ENCODE results near the gene LAMA2. TPM values are rescaled to one million over a fixed set of nuclear protein-coding genes. Genes with fewer than 3 reads are reported as not detected.
"Not testable (repeated sequence)": the region's sequence is repeated elsewhere in the genome, so short reads cannot be mapped to it uniquely, and the experiment has no call there.

The LAMA2 gene
- total RNA-seq, 2 experiments from 2014 or later, result 0.02 TPM; not detected in 1

DNA sequence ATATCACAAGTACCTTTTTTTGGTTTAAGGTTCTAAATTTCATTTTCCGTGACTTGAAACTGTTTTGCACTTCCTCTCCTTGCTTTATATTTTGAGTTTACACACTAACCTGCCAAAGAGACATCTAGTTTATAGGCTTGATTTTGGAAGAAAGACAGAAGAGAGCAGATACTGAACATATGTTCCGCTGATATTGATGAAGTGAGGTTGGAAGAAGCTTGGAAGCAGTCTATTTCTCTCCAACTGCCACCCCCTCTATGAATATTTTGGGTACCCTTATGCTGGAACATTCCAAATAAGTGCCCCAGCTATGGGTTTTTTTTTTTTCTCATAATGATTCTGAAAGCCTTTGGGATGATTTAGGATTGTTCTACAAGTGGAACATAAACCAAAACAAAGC, 150.6 kb downstream of the LAMA2 start:
- no peak overlapping the region for H3K27ac Mint-ChIP-seq
- DNase-seq (no peak), ATAC-seq (no peak)
- H3K4me3 Mint-ChIP-seq, result no peak overlapping the region
- CTCF ChIA-PET, result no interaction called here
- no peaks in the 10 kb centered on the region for H3K36me3 Mint-ChIP-seq
- no peaks in the 10 kb centered on the region for H3K9me3 Mint-ChIP-seq (ENCODE audit: low read depth)
- no peaks in the 10 kb centered on the region for H3K27me3 Mint-ChIP-seq
- H3K4me1 Mint-ChIP-seq, result no peaks in the 10 kb centered on the region

DNA sequence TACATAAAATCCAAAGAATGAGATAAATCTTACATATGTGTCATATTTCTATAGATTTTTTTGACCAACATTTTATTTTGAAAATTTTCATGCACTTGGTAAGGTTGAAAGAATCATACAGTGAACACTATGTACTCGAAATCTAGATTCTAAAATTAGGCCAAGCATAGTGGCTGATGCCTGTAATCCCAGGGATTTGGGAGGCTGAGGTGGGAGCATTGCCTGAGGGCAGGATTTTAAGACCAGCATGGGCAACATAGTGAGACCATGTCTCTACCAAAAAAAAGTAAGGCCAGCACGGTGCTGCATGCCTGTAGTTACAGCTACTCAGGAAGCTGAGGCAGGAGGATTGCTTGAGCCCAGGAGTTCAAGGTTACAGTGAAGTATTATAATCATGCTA, 158.6 kb downstream of the LAMA2 start:
- ATAC-seq (no peak), DNase-seq (no peak)
- Mint-ChIP-seq H3K4me3 (no peak overlapping the region), H3K9me3 (ENCODE audit: low read depth) (no peaks in the 10 kb centered on the region), H3K36me3 (no peaks in the 10 kb centered on the region), H3K27ac (no peak overlapping the region), H3K27me3 (no peaks in the 10 kb centered on the region), H3K4me1 (no peaks in the 10 kb centered on the region)
- CTCF ChIA-PET, result no interaction called here

DNA sequence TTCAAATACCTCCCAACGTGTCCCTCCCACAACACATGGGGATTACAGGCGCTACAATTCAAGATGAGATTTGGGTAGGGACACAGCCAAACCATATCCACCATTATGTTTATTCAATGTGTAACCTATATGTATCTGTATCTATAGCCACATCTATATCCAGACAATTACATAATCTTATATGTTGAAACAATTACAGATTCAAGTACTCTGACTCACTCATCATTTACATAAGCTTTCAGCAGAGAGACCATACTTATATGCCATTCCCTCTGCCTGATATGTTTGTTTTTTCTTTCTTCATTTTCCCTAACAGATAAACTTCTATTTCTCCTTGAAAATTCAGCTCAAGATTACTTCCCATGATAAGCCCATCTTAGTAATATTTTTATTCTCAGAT, 163.6 kb downstream of the LAMA2 start:
- H3K4me1 Mint-ChIP-seq, result no peaks in the 10 kb centered on the region
- CTCF ChIA-PET, result no interaction called here

DNA sequence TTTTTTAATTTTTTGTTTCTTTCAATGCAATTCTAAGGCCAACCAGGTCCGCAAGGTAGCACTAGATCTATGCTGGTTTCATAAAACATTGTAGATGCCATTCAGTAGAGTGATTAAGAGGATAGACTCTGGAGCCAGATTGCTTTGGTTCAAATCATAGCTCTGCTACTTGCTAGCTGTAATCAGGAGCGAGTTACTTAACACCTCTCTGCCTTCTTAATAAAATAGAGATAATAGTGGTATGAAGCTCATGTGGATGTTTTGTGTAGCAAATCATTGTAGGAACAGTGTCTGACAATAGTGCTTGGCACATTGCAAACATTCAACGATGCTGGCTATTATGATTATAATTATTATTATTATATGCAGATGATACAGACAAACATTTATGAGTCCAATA, 164.9 kb downstream of the LAMA2 start:
- CTCF ChIA-PET, result no interaction called here
- Mint-ChIP-seq H3K36me3 (no peaks in the 10 kb centered on the region), H3K4me3 (no peak overlapping the region)

More for the DNA sequence above, 163.6 kb downstream of the LAMA2 start:
- Mint-ChIP-seq H3K36me3 (no peaks in the 10 kb centered on the region), H3K4me3 (no peak overlapping the region), H3K9me3 (ENCODE audit: low read depth) (no peaks in the 10 kb centered on the region), H3K27me3 (no peaks in the 10 kb centered on the region), H3K27ac (no peak overlapping the region)
- ATAC-seq (no peak), DNase-seq (no peak)

DNA sequence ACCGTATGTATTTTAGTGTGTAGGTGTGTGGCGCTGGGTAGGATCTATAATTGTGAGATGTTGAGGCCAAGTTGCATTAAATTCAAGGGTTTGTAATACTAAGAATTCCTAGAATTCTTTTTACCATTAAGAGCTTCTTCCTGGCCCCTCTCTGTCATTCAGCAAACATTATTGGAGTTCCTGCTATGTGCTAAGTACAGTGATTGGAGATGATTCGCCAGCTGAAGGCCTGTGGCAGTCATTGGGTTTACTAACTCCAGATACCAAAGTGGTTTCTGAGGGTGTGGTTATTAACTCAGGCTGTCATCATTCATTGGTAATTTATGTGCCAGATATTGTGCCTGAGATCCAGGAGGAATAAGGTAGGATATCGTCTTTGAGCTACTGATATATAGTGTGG, 167.1 kb downstream of the LAMA2 start:
- Mint-ChIP-seq H3K27me3 (no peaks in the 10 kb centered on the region), H3K4me3 (no peak overlapping the region), H3K27ac (no peak overlapping the region), H3K4me1 (no peaks in the 10 kb centered on the region), H3K36me3 (no peaks in the 10 kb centered on the region), H3K9me3 (ENCODE audit: low read depth) (no peaks in the 10 kb centered on the region)
- ATAC-seq (no peak), DNase-seq (no peak)
- CTCF ChIA-PET, result no interaction called here

More for the DNA sequence above, 164.9 kb downstream of the LAMA2 start:
- ATAC-seq (no peak), DNase-seq (no peak)
- no peaks in the 10 kb centered on the region for H3K27me3 Mint-ChIP-seq
- no peak overlapping the region for H3K27ac Mint-ChIP-seq
- H3K9me3 Mint-ChIP-seq (ENCODE audit: low read depth), result no peaks in the 10 kb centered on the region
- H3K4me1 Mint-ChIP-seq, result no peaks in the 10 kb centered on the region

DNA sequence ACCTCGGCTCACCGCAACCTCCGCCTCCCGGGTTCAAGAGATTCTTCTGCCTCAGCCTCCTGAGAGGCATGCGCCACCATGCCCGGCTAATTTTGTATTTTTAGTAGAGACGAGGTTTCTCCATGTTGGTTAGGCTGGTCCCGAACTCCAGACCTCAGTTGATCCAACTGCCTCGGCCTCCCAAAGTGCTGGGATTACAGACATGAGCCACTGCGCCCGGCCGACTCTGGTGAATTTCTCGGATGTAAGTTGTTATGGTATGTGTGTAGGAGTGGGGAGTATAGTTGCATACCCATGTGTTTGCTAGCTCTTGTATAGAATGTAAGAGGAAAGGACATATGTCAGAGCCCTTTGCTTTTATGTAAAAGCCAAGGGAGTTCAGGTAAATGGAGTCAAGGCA, 170.2 kb downstream of the LAMA2 start:
- CTCF ChIA-PET; ATAC-seq; H3K4me1 Mint-ChIP-seq; DNase-seq; H3K9me3 Mint-ChIP-seq (ENCODE audit: low read depth); H3K4me3 Mint-ChIP-seq; H3K27me3 Mint-ChIP-seq; H3K36me3 Mint-ChIP-seq; H3K27ac Mint-ChIP-seq: not testable (repeated sequence)

DNA sequence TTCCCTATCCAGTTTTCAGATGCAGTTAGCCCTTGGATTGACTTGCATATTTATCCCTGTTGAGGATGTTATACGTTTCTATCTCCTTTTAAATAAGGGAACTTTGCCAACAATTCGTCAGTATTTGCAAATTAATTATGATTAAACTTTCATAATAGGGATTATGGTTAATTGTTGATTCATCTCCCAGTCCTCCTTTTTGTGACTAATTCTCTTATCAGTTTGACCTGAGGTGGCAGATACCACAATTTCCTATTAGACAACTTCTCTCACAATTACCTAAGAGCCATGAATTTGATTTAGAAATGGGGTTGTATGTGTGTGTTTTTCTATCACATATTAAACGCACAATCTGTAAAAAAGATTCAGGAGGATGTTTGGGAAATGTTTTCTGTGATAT, 172.9 kb downstream of the LAMA2 start:
- H3K9me3 Mint-ChIP-seq (ENCODE audit: low read depth), result no peaks in the 10 kb centered on the region
- no peak overlapping the region for H3K4me3 Mint-ChIP-seq
- H3K4me1 Mint-ChIP-seq, result no peaks in the 10 kb centered on the region
- CTCF ChIA-PET, result no interaction called here
- no peaks in the 10 kb centered on the region for H3K36me3 Mint-ChIP-seq
- ATAC-seq (no peak), DNase-seq (no peak)
- no peaks in the 10 kb centered on the region for H3K27me3 Mint-ChIP-seq
- H3K27ac Mint-ChIP-seq, result no peak overlapping the region

DNA sequence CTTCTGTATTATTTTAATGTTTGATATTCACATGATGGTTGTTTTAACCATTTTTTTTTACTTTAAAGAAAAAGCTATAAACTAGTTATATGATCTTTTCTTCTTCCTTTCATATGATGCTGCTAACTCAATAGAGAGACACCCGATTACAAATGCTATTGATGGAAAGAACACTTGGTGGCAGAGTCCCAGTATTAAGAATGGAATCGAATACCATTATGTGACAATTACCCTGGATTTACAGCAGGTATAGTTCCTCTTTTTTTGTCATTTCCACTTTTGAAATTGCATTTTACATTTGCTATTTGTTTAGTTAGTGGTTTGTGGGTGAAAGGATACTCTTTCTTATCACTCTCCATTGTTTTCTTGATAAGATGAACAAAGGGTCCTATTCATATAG, 176.7 kb downstream of the LAMA2 start:
- CTCF ChIA-PET, result no interaction called here
- Mint-ChIP-seq H3K36me3 (no peaks in the 10 kb centered on the region), H3K27ac (no peak overlapping the region), H3K4me1 (no peaks in the 10 kb centered on the region), H3K9me3 (ENCODE audit: low read depth) (no peaks in the 10 kb centered on the region), H3K27me3 (no peaks in the 10 kb centered on the region), H3K4me3 (no peak overlapping the region)
- DNase-seq (no peak), ATAC-seq (no peak)

DNA sequence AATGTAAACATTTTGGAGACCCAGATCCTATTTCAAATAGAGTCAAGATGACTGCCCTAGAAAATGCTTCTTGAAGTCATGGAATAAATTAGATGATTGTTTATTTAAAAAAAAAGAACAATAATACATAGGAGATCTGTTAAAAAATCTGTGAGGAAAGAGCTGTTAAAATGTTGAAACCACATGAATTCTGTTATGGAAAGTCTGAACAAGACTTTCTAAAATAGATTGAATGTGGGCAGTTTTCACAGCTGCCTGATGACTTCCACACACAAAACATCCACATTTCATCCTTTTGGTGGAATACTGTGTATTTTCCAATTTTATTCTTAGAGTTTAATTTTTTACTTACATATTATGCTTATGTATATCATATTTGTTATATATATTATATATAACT, 186.1 kb downstream of the LAMA2 start:
- H3K9me3 Mint-ChIP-seq (ENCODE audit: low read depth), result peaks cover 2% of the 10 kb centered on the region
- H3K36me3 Mint-ChIP-seq, result no peaks in the 10 kb centered on the region
- no peak for ATAC-seq
- no peaks in the 10 kb centered on the region for H3K27me3 Mint-ChIP-seq
- no peaks in the 10 kb centered on the region for H3K4me1 Mint-ChIP-seq
- DNase-seq, result no peak
- CTCF ChIA-PET, result no interaction called here
- no peak overlapping the region for H3K27ac Mint-ChIP-seq
- no peak overlapping the region for H3K4me3 Mint-ChIP-seq

DNA sequence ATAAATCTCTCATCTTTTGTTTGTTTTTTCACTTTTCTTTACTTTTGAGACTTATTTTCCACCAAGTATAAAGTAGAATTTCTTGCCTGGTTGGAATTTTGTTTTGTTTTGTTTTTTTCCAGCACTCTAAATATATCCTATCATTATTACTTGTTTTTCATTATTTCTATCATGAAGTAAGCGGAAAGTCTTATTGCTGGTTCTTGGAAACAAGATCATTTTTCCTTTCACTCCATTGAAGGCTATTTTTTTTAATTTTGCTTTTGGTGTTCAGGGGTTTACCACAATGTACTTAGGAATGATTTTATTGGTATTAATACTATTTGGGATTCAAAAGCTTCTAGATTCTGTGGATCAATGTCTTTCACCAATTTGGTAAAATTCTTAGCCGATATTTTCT, 190.1 kb downstream of the LAMA2 start:
- Mint-ChIP-seq H3K36me3 (no peaks in the 10 kb centered on the region), H3K27me3 (no peaks in the 10 kb centered on the region), H3K4me3 (no peak overlapping the region), H3K9me3 (ENCODE audit: low read depth) (no peaks in the 10 kb centered on the region), H3K27ac (no peak overlapping the region), H3K4me1 (no peaks in the 10 kb centered on the region)
- CTCF ChIA-PET, result no interaction called here
- DNase-seq, result no peak
- ATAC-seq, result no peak

DNA sequence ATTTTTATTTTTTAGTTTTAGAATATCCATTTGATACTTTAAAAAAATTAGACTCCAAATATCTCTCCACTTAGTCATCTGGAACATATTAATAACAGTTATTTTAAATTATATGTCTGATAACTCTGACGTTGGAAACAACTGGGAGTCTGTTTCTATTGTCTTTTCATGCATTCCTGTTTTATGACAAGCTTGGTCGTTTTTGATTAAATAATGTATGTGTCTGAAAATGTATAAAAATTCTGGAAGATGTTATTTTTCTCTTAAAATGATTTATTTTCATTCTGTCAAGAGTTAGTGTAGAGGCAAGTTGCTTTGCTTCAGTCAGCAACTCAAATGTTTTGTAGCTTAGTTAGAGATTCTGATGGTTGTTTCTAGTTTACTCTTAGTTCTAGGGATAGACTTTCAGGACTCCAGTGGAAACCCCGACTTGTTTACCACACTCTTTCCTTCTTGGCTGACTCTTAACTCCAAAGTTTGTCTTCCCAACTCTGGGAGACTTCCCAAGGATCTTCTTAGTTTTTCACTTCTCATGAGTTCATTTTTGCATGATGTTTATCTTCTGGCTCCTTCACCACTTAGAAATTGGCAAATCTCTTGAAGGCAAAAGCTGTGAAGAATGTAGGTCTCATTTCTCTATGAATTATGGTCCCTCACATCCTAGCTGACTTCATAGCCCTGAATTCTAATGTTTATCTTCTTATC, 190.9 kb downstream of the LAMA2 start:
- DNase-seq, result no peak
- no peaks in the 10 kb centered on the region for H3K4me1 Mint-ChIP-seq
- H3K9me3 Mint-ChIP-seq (ENCODE audit: low read depth), result no peaks in the 10 kb centered on the region
- H3K4me3 Mint-ChIP-seq, result no peak overlapping the region
- no peak for ATAC-seq
- no peaks in the 10 kb centered on the region for H3K36me3 Mint-ChIP-seq
- no peak overlapping the region for H3K27ac Mint-ChIP-seq
- CTCF ChIA-PET, result no interaction called here
- no peaks in the 10 kb centered on the region for H3K27me3 Mint-ChIP-seq

DNA sequence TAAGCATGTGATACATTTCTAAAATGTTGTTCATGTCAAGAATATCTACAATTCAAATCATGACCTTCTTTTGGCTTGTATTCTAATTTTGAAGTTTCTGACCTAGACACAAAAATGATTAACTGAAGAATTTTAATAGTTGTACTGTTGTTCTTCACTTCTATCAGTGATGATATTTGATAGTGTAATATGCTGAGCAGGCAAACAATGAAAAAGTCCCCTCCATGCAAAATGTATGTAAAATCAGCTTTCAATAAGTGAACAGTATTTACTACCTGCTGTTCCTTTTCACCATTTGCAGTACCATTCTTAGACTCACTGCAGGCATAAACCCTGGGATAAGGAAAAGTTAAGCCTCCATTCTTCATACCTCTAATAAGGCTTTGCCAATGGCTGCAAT, 201.5 kb downstream of the LAMA2 start:
- peaks cover 6% of the 10 kb centered on the region for H3K27me3 Mint-ChIP-seq
- CTCF ChIA-PET, result no interaction called here
- H3K4me3 Mint-ChIP-seq, result no peak overlapping the region
- DNase-seq (no peak), ATAC-seq (no peak)
- no peak overlapping the region for H3K27ac Mint-ChIP-seq
- H3K9me3 Mint-ChIP-seq (ENCODE audit: low read depth), result no peaks in the 10 kb centered on the region
- H3K36me3 Mint-ChIP-seq, result no peaks in the 10 kb centered on the region
- no peaks in the 10 kb centered on the region for H3K4me1 Mint-ChIP-seq

DNA sequence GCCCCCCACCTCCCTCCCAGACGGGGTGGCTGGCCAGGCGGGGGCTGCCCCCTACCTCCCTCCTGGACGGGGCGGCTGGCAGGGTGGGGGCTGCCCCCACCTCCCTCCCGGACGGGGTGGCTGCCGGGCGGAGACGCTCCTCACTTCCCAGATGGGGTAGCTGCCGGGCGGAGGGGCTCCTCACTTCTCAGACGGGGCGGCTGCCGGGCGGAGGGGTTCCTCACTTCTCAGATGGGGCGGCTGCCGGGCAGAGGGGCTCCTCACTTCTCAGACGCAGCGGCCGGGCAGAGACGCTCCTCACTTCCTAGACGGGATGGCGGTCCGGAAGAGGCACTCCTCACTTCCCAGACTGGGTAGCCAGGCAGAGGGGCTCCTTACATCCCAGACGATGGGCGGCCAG, 205.5 kb downstream of the LAMA2 start:
- H3K4me1 Mint-ChIP-seq; H3K36me3 Mint-ChIP-seq; H3K9me3 Mint-ChIP-seq (ENCODE audit: low read depth); H3K27ac Mint-ChIP-seq; H3K4me3 Mint-ChIP-seq; CTCF ChIA-PET; DNase-seq; ATAC-seq; H3K27me3 Mint-ChIP-seq: not testable (repeated sequence)

DNA sequence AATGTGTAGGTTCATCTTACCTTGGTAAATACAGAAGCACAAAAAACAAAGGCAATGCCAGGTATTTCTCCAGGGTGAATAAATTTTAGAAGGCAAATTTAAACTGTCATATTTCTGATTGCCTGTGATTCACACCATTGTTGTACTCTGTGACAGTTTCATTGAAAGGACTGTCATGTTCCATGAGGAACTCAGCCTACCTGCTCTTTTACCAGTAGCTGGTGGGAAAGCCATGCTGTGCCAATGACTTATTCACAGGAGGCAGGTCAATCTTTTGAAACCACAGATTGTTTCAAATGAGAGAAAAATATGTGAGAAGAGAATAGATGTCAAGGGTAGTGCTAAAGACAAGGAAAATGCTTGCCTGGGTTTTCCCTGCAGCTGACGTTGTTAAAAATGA, 206.4 kb downstream of the LAMA2 start:
- Mint-ChIP-seq H3K27ac (no peak overlapping the region), H3K9me3 (ENCODE audit: low read depth) (no peaks in the 10 kb centered on the region), H3K27me3 (peaks cover 5% of the 10 kb centered on the region), H3K4me3 (no peak overlapping the region), H3K4me1 (no peaks in the 10 kb centered on the region), H3K36me3 (no peaks in the 10 kb centered on the region)
- ATAC-seq (no peak), DNase-seq (no peak)
- CTCF ChIA-PET, result no interaction called here

DNA sequence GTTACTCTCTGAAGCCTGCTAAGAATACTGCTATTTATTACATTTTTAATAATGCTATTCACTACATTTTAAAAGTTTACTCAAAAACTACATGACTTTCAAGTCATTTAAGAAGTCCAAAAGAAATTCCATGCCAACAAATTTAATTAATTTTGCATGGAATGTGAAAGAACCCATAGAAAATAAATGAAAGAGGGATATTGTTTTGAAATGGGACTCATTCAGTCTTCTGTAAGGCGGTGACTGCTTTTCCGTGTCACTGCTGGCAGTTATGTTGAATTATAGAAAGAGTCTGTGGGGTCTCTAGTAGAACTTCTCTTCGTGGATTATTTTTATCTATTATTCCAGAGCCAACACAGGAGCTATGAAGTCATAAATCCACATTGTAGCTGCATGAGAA, 211.2 kb downstream of the LAMA2 start:
- Mint-ChIP-seq H3K9me3 (ENCODE audit: low read depth) (no peaks in the 10 kb centered on the region), H3K4me1 (no peaks in the 10 kb centered on the region), H3K4me3 (no peak overlapping the region), H3K27ac (no peak overlapping the region), H3K36me3 (no peaks in the 10 kb centered on the region), H3K27me3 (no peaks in the 10 kb centered on the region)
- no peak for DNase-seq
- CTCF ChIA-PET, result no interaction called here
- no peak for ATAC-seq
